H7 (cell line): Measurements from ENCODE around the gene FAM50A. TPM values are rescaled to one million over a fixed set of nuclear protein-coding genes. Genes with fewer than 3 reads are reported as not detected.

ENCODE experiments used
- DNase-seq: peaks from one replicate; pipeline ENCODE4 v3.0.0; 2012
- H3K27me3 ChIP-seq: 2 replicates; pipeline ENCODE4 v1.6.0; 2011; ENCODE audit warnings: mild to moderate bottlenecking, low read length; ENCODE audit not compliant: control insufficient read depth, insufficient read depth
- H3K36me3 ChIP-seq: replicated peaks from 2 replicates; pipeline ENCODE4 v1.5.1; 2011; ENCODE audit warnings: low read length; ENCODE audit not compliant: control insufficient read depth, insufficient read depth
- H3K4me3 ChIP-seq: 2 replicates; pipeline ENCODE4 v1.5.1; 2011; ENCODE audit warnings: low read depth, mild to moderate bottlenecking, control low read depth, low read length, moderate library complexity; ENCODE audit not compliant: insufficient read depth
- total RNA-seq: library from RNA; depleted of rRNA; stranded (reverse); fragments of >200 nt; shearing (Covaris generic); gene quantifications from 2 replicates; pipeline ENCODE4 v1.2.3, GENCODE V29; 2014

The FAM50A gene
- total RNA-seq, 1 experiment from 2014 or later: 44.0 TPM

DNA sequence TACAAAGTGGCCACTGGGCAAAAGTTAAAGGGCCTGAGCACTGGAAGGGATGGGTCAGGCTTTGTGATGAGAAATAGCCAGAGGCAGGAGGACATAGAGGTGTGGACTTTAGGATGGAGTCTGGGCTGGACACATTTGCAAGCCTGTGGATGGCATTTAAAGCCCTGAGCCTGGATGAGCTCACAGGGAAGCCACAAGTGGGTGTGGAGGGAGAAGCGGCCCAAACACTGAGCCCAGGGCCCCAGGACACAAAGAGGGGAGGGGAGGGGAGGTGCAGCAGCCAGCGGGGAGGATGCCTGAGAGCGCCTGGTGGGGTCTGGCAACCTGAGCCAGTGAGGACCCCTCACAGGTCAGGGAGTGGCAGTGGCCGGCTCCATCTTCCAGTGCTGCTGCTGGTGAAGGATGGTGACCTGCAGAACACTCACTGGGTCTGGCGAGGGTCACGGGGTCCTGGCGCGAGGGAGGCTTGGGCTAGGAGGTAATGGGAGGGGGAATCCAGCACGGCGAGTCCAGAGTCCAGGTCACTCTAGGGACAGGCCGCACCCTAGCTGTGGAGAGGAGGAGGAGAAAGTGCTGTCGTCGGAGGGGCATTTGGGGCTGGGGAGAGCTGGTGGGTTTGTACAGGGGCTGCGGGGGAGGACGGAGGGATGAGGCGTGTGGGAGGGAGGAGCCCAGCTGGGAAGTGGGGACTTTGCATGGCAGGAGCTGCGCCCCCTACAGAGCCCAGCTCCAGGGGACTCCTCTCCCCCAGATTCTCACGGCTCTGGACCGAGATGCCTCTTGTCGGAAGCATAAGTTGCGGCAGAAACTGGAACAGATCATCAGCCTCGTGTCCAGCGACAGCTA, 28.1 kb downstream of the FAM50A start:
- no peak for DNase-seq
- no peaks in the 10 kb centered on the region; the same call in 1 of the 2 replicates for H3K36me3 ChIP-seq
- no peaks in the 10 kb centered on the region for H3K27me3 ChIP-seq
- no peak overlapping the region for H3K4me3 ChIP-seq

DNA sequence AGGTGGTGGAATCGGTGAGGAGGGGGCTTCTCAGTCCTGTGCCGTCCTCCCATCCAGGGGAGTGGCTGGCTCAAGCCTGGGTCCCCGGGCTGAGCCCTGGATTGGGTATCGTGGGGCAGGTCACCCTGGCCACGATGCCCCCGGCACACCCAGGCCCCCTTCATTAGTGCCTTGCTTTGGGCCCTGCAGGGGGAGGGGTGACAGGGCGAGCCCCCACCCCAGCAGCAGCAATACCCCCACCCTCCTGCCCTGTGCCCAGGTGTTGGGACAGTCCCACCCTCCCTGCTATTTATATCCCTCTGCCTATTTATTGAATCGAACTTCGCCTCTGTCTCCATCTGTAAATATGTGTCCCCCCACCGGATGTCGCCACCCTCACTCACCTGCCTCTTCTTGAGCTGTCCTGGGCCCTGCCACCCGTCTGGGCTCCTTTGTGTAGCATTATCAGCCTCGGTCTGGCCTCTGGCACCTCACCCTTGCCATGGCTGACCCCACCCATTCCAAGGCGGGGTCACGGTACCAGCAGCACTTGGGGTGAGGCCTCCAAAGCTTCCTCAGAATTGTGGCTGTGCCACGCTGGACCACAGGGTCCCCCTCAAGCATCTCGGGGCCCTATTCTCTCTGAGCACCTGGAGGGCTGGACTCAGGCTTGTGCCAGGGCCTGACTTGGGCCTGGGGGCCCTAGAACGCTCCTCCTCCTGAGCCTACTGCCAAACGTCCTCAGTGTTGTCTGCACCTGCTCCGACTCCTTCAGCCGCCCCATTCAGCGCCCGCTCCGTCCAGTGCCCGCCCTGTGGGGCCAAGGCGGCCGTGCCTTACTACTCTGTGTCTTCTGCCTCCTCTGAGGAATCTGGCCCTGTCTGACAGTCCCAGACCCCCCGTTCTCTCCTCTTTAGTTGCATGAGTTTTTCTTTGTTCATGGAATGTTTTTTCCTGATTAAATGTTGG, 29.0 kb downstream of the FAM50A start:
- DNase-seq: peak; percentile 66
- H3K27me3 ChIP-seq: no peaks in the 10 kb centered on the region
- H3K36me3 ChIP-seq: no peaks in the 10 kb centered on the region; the same call in 1 of the 2 replicates

GRCh38 chrX:154473683-154474082, 29.7 kb downstream of the FAM50A start:
- no peaks in the 10 kb centered on the region; the same call in 1 of the 2 replicates for H3K36me3 ChIP-seq
- no peak overlapping the region for H3K4me3 ChIP-seq
- DNase-seq: no peak
- no peaks in the 10 kb centered on the region for H3K27me3 ChIP-seq

More for the DNA sequence above, 29.0 kb downstream of the FAM50A start:
- H3K4me3 ChIP-seq: no peak overlapping the region

DNA sequence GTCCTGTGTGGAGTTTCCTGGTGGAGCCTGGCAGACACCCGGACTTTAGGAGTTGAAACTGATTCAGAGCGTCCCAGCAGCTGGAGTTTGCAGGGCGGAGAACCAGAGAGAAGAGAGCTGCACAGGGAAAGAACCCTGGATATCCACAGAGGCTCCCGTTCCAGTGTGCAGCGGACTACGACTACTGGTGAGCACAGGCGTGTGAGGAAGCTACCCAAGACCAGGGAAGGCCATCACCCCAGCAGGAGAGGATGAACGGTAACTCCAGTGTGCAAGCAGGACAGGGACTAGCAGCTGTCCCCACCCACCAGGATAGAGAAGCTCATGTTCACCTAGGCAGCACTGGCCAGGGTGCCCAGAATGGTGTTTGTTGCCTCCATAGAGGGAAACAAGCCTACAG, 32.9 kb downstream of the FAM50A start:
- H3K4me3 ChIP-seq: no peak overlapping the region
- DNase-seq: no peak
- no peaks in the 10 kb centered on the region for H3K36me3 ChIP-seq
- no peaks in the 10 kb centered on the region for H3K27me3 ChIP-seq

DNA sequence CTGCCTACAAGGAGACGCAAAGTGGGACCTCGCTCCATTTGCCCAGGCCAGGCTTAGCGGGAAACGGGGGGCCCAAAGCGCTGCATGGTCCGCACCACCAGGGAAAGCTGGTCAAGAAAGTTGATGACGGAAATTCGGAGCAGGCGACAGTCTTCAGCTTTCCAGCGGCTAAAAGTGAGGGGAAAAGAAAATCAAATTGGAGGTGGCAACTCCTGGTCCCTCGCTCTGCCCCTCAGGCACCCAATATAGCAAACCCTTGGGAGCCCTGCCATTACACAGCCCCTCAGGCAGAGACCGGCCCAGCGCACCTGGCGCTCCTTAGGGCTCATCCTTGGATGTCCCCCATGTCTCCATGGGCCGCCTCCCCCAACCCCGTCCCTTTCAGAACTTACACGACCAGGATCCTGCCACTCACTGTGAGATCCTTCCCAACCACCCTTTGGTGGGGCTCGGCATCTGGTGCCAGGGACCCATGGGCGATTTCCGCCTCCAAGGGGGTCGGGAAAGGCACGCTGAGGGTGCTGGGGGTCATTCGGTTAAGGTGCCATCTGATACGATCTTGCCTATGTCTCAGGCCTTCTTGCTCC, 34.0 kb downstream of the FAM50A start:
- Histone ChIP-seq H3K36me3 (no peaks in the 10 kb centered on the region), H3K4me3 (peak overlapping the region; percentile 53), H3K27me3 (no peaks in the 10 kb centered on the region)
- peak; percentile 58 for DNase-seq

DNA sequence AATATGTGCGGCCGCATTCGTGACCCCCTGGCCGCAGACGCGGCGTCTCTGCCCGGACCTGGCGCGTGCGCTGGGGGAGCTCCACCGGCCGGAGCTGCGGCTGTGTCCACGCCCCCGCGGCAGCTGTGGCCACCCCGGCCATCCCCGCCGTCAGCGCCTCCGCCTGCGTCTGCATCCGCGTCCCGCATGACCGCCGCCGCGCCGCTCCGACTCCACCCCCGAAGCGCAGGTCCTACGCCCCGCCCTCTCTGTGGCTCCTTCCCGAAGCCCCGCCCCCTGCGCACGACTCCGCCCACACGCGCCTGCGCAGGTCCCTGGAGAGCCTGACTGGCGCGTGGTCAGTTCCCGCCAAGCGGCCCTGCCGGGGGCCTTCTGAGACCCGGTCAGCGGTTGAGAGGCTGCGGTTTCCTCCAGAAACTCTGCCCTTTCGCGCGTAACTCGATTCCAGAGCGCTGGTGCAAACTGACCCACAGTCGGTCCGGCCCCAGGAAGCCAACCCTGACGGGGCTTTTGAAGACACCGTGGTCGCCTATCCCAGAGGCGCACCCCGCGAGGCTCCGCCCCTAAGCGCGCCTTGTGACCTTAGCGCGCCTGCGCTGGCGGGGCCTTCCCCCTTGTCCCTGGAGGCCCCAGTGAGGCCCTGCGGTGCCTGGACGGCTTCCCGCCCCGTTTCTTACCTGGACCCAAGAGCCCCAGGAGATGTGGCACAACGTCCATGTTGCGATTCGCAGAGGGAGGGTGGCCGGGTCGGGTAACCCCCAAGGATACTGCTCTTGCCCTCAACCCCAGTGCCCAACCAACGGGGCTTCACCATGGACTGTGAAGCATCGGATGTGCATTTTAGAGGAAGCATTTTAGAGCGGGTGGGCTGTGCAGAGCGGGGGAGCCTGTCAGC, 35.0 kb downstream of the FAM50A start, which contains the start of gene LAGE3:
LAGE3 (minus strand) TSS at position 554 of the 895 bp plus-strand sequence; CDS start at position 188, 366 bp downstream.
- Histone ChIP-seq H3K27me3 (no peaks in the 10 kb centered on the region), H3K4me3 (peak within 1 kb of the TSS; percentile 53), H3K36me3 (no peaks in the 10 kb centered on the region)
- peak; percentile 97 for DNase-seq

DNA sequence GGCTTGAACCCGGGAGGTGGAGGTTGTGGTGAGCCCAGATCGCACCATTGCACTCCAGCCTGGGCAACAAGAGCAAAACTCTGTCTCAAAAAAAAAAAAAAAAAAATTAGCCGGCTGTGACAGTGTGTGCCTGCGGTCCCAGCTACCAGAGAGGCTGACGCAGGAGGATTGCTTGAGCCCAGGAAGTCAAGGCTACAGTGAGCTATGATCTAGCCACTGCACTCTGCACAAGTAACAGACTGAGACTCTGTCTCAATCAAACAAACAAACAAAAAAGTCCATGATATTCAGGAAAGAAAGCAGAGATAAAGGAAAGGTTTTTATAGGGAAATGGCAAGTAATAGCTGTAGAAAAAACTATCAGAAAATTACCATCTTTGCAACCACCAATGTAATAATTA, 37.3 kb downstream of the FAM50A start:
- peaks cover 2% of the 10 kb centered on the region; the same call in 1 of the 2 replicates for H3K36me3 ChIP-seq
- no peak overlapping the region for H3K4me3 ChIP-seq
- H3K27me3 ChIP-seq: no peaks in the 10 kb centered on the region
- no peak for DNase-seq

- no peaks in the 10 kb centered on the region for H3K27me3 ChIP-seq
- no peak for DNase-seq
- H3K36me3 ChIP-seq: peaks cover 2% of the 10 kb centered on the region; the same call in 1 of the 2 replicates
- H3K4me3 ChIP-seq: no peak overlapping the region
Measured at GRCh38 chrX:154481911-154482601, 38.1 kb downstream of the FAM50A start.

DNA sequence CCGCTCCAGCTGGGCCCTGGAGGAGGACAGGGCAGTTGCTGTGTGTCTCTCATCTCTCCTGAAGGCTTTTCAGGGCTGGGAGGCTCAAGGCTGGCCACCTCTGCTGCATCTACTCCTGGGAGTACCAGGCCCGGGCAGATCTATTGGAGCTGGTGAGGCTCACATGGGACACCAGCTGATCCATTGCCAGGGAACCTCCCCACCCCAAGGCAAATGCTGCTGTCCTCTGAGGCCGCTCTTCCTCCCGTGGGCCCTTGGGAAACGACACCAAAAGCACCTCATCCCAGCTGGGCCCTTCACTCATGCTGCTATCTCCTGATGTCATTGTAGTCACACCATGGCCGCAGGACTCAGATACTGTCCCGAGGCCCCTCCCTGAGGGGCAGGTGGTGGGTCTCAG, 38.8 kb downstream of the FAM50A start:
- DNase-seq: no peak
- Histone ChIP-seq H3K36me3 (peaks cover 2% of the 10 kb centered on the region; the same call in 1 of the 2 replicates), H3K27me3 (no peaks in the 10 kb centered on the region), H3K4me3 (no peak overlapping the region)

GRCh38 chrX:154483325-154483724, 39.4 kb downstream of the FAM50A start:
- DNase-seq: no peak
- no peaks in the 10 kb centered on the region for H3K27me3 ChIP-seq
- peaks cover 2% of the 10 kb centered on the region; the same call in 1 of the 2 replicates for H3K36me3 ChIP-seq
- H3K4me3 ChIP-seq: no peak overlapping the region

DNA sequence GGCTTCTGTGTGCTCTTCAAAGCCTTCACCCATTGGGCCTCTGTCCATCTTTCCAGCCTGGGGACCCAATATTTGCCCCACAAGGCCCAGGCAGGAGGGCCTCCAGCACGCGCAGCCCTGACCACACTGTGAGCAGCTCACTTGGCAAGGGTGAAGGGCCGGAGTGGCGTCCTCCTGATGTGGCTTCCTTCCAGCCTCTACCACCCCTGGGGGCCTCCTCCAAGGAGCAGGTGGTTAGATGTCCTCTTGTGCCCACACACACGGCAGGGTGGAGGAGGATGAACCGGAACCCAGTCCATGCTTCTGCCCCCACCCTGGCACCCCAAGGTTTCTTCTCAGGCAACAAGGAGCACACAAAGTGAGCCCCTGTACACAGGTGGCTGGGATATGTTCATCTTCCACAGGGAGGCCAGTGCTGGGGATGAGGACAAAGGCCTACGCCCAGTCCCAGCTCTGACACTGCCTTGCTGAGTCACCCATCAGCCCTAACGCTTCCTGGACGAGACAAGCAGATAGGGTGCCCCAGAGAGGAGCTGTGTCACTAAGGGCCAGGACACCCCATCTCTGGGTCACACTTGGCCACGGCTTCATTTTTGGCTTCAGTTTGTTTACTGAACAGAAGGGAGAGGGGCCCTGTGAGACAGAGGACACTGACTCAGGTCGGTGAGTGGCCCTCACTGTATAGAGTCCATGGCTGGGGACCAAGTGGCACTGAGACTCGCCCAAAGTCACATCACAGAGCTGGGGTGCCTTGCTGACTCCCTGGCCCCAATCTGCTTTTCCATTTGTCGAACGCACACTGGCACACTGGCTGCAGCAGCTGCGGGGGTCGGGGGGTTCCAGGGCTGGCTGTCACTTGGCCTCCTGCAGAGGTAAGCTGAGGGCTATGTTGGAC, 40.6 kb downstream of the FAM50A start:
- H3K4me3 ChIP-seq: no peak overlapping the region

More for the DNA sequence above, 40.6 kb downstream of the FAM50A start:
- peaks cover 2% of the 10 kb centered on the region; the same call in 1 of the 2 replicates for H3K36me3 ChIP-seq
- no peak for DNase-seq
- H3K27me3 ChIP-seq: no peaks in the 10 kb centered on the region
